Measurements from ENCODE around the gene ZNF407.

The ZNF407 gene

GRCh38 chr18:74896390-74896991 lies 298.8 kb downstream of the ZNF407 start:
- DNase-seq, result no peak

GRCh38 chr18:74897971-74898657 lies 300.4 kb downstream of the ZNF407 start:
- DNase-seq, result no peak

- DNase-seq, result no peak
These were observed 301.3 kb downstream of the ZNF407 start for GRCh38 chr18:74898965-74899364.

GRCh38 chr18:74899554-74899953 lies 301.9 kb downstream of the ZNF407 start:
- DNase-seq, result no peak

GRCh38 chr18:74901362-74902146 lies 303.9 kb downstream of the ZNF407 start:
- no peak for DNase-seq

GRCh38 chr18:74902147-74902455 lies 304.4 kb downstream of the ZNF407 start:
- no peak for DNase-seq

GRCh38 chr18:74905247-74905646 lies 307.6 kb downstream of the ZNF407 start:
- no peak for DNase-seq

GRCh38 chr18:74906184-74906583 lies 308.5 kb downstream of the ZNF407 start:
- no peak for DNase-seq

- no peak for DNase-seq
These were observed 316.5 kb downstream of the ZNF407 start for GRCh38 chr18:74914052-74914591.

- DNase-seq, result no peak
These were observed 317.0 kb downstream of the ZNF407 start for GRCh38 chr18:74914648-74915047.

GRCh38 chr18:74916773-74917393 lies 319.2 kb downstream of the ZNF407 start:
- no peak for DNase-seq

GRCh38 chr18:74918276-74918790 lies 320.7 kb downstream of the ZNF407 start:
- no peak for DNase-seq

GRCh38 chr18:74921057-74921820 lies 323.6 kb downstream of the ZNF407 start:
- DNase-seq, result no peak

GRCh38 chr18:74926051-74926450 lies 328.4 kb downstream of the ZNF407 start:
- no peak for DNase-seq

GRCh38 chr18:74928194-74928968 lies 330.7 kb downstream of the ZNF407 start:
- no peak for DNase-seq

GRCh38 chr18:74929110-74929509 lies 331.4 kb downstream of the ZNF407 start:
- no peak for DNase-seq

GRCh38 chr18:74930616-74931015 lies 332.9 kb downstream of the ZNF407 start:
- DNase-seq, result no peak

- no peak for DNase-seq
These were observed 336.3 kb downstream of the ZNF407 start for GRCh38 chr18:74933930-74934329.

GRCh38 chr18:74935434-74935833 lies 337.8 kb downstream of the ZNF407 start:
- DNase-seq, result no peak

- DNase-seq, result no peak
These were observed 338.7 kb downstream of the ZNF407 start for GRCh38 chr18:74936343-74936742.

GRCh38 chr18:74937291-74937690 lies 339.6 kb downstream of the ZNF407 start:
- no peak for DNase-seq

GRCh38 chr18:74940856-74941255 lies 343.2 kb downstream of the ZNF407 start:
- DNase-seq, result no peak
